ENCODE results near the gene ANAPC1. TPM values are rescaled to one million over a fixed set of nuclear protein-coding genes. Genes with fewer than 3 reads are reported as not detected.
A peak's percentile ranks its signal among the peaks of the same experiment; 100 is the strongest.
"Not testable (repeated sequence)": the region's sequence is repeated elsewhere in the genome, so short reads cannot be mapped to it uniquely, and the experiment has no call there.

The ANAPC1 gene
- total RNA-seq, 6 donors from 2014 or later = 26.8 to 47.1 (median 36.4) TPM

DNA sequence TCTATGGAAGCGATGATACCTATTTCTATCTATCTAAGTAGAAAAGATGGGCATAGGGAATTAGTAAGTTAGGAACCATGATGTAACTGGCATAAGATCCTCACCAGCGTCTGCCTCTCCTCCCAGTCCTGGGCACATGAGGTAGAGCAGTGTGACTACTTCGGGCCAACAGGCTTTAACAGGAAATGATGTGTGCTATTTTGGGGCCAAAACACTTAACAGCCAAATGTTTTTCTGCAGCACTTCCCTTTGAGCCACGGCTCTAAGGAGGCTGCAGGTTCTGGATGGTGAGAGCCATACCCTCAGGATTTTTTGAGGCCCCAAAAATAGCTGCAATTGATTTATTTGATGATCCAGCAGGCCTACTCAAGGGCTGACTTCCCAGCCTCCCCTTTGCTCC is 116.9 kb downstream of the ANAPC1 start:
- H3K27me3 ChIP-seq; DNase-seq; H3K27ac ChIP-seq; H3K4me3 ChIP-seq; H3K9me3 ChIP-seq; ATAC-seq (ENCODE audit: low FRiP score in 2 of 2); H3K4me1 ChIP-seq; H3K36me3 ChIP-seq: not testable (repeated sequence)
- 40 to 42% methylated on average over 1 to 2 of the region's 4 CpGs for whole genome bisulfite sequencing, 2 donors

DNA sequence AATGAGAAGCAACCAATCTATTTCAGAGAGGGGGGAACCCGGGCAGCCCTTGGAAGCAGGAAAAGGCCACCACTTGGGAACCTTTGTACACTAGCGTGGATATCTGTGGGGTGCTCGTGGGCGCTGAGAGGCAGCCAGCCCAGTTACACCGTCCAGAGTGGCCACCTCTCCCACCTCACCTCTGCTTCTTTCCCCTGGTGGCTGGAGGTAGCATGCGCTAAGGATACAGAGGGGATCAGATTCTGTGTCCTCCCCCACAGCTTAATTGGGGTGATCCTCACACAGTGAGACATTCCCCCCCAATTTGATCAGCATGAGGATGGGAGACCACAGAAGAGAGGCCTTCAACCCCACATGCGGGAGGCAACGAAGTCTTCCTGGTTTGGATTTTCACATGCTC is 117.7 kb downstream of the ANAPC1 start:
- H3K4me1 ChIP-seq, H3K27me3 ChIP-seq, H3K36me3 ChIP-seq, DNase-seq, H3K27ac ChIP-seq, H3K9me3 ChIP-seq, H3K4me3 ChIP-seq: not testable (repeated sequence)
- WGBS, 2 donors = no CpG with 5 or more reads among the region's 8 CpGs
- peak; percentile 8 to 40 for ATAC-seq (ENCODE audit: low FRiP score in 2 of 2)

DNA sequence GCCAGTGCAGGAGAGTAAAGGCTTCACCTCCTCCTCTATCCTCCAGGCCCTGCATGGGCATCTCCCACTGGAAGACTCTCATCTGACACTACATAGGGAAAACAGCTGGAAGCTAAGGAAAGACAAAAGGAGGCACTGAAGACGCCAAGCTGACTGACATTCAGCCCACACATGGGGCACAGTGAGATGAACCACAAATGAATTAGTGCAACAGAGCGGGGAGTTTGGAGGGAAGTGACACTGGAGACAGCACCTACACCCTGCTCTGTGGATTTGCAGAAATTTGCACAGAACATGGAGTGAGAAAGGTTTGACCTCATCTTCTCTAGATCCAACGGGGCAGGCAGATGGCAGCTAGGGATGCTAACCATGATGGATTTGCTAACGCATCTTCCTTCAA is 119.8 kb downstream of the ANAPC1 start:
- WGBS, 2 donors = 95 to 100% methylated on average over 4 of the region's 4 CpGs
- DNase-seq; ATAC-seq (ENCODE audit: low FRiP score in 2 of 2); H3K27me3 ChIP-seq; H3K27ac ChIP-seq; H3K9me3 ChIP-seq; H3K36me3 ChIP-seq; H3K4me1 ChIP-seq; H3K4me3 ChIP-seq: not testable (repeated sequence)

DNA sequence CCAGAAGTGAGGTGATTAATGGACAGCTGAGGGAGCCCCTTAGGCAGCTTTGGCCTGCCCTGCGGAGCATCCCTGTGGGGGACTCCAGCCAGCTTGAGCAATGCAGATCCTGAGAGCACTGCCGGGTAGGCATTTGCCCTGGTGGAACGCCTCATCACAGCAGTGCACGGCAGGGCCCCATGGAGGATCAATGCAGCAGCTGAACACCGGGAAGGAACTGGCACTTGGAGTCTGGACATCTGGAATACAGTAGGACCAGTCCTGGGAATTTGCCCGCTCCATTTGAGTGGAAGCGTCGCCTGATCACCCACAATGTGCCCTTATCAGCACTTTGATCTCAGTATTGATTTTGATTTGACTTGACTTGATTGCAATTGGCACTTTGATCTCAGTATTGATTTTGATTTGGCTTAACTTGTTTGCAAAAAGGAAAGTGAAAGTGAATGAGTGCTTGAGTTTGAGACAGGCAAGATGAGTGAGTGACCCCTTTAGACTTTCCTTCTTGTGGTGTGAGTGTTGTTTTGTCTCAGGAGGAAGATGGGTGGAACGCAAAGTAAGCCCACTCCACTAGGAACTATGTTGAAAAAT is 123.2 kb downstream of the ANAPC1 start:
- H3K9me3 ChIP-seq; H3K4me1 ChIP-seq; H3K36me3 ChIP-seq; H3K27ac ChIP-seq; ATAC-seq (ENCODE audit: low FRiP score in 2 of 2); H3K27me3 ChIP-seq; H3K4me3 ChIP-seq: not testable (repeated sequence)
- WGBS, 2 donors = 96 to 100% methylated on average over 3 to 5 of the region's 9 CpGs
- DNase-seq = peak in 1 of 2 donors; percentile 22

DNA sequence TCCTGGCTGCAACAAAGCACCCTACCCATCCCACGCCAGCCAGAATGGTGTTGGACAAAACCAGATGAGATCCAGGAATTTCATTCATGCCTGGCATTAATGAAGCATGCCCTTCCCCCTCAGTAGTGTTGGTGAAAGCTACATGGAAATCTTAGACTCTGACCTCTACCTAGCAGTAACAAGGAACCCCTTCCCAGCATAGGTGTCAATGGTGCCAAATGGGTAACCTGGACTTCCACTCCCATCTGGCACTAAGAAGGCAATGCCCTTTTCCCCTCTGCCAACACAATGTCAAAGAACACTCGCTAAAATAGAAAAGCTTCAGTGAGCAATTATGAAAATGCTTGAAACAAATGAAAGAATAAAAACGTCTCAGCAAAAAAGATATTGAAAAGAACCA is 131.5 kb downstream of the ANAPC1 start:
- not testable (repeated sequence) for H3K9me3 ChIP-seq; H3K27ac ChIP-seq; DNase-seq; ATAC-seq (ENCODE audit: low FRiP score in 2 of 2); H3K4me3 ChIP-seq; H3K4me1 ChIP-seq; H3K27me3 ChIP-seq; H3K36me3 ChIP-seq
- WGBS, 2 donors = 78 to 86% methylated on average over 1 to 2 of the region's 3 CpGs

DNA sequence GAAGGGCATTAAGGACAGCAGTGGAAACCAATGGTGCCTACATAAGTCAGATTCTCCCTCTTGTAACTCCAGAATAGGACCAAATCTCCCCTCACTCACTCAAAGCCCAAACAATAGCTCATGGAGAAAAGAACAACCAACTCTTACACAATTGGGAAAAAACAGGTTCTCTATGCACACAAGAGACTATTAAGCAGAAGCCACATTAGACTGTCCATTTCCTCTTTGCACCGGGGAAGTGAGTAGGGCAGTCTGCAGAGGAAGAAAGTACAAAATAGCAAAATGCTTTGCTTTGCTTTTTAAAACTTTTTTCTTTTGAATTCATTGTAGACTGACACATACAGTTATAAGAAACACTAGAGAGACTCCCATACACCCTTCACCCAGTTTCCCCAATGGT is 133.4 kb downstream of the ANAPC1 start:
- ATAC-seq (ENCODE audit: low FRiP score in 2 of 2); H3K36me3 ChIP-seq; H3K4me3 ChIP-seq; H3K4me1 ChIP-seq; H3K27me3 ChIP-seq; H3K9me3 ChIP-seq; DNase-seq; H3K27ac ChIP-seq: not testable (repeated sequence)
- WGBS, 2 donors = 50 to 70% methylated on average over 1 of the region's 1 CpG

DNA sequence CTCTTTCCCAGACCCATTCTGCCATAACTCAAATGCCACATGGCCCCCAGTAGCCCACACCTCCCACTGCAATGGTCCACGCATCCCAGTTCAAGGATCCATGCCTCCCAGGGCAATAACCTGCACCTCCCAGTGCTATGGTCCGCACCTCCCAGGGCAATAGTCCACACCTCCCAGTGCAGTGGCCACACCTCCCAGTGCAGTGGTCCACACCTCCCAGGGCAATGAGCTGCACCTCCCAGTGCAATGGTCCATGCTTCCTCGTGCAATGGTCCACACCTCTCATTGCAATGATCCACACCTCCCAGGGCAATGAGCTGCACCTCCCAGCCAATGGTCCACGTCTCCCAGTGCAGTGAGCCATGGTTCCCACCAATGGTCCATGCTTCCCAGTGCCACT is 135.6 kb downstream of the ANAPC1 start:
- not testable (repeated sequence) for H3K9me3 ChIP-seq, DNase-seq, H3K36me3 ChIP-seq, H3K4me1 ChIP-seq, H3K27ac ChIP-seq, H3K27me3 ChIP-seq, H3K4me3 ChIP-seq
- ATAC-seq (ENCODE audit: low FRiP score in 2 of 2) = peak in 1 of 2 donors; percentile 22
- 94% methylated on average over 2 of the region's 4 CpGs for WGBS, 2 donors

DNA sequence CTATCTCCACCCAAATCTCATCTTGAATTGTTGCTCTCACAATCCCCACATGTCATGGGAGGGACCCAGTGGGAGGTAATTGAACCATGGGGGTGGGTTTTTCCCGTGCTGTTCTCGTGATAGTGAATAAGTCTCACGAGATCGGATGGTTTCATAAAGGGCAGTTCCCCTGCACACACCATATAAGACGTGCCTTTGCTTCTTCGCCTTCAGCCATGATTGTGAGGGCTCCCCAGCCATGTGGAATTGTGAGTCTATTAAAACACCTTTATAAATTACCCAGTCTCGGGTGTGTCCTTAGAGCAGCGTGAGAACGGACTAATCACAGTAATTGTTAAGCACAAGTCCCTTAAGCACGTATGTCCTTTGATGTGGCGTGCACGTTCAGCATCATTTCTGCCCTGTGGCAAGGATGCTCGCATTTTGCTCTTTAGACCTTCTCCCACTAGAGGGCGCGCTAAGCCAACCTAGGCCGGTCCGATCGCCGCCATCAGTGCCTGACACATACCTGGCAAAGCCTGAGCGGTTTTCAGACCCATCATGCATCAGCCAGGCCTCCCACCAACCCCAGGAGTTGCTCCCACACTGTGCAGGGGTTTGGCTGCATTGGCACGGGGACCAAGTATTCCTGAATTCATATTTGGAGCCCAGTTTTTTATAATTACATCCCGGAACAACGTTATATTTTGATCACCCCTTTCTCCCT is 136.4 kb downstream of the ANAPC1 start:
- 48 to 68% methylated on average over 3 to 4 of the region's 23 CpGs for WGBS, 2 donors
- not testable (repeated sequence) for H3K9me3 ChIP-seq, H3K4me1 ChIP-seq, H3K4me3 ChIP-seq, H3K27ac ChIP-seq, H3K36me3 ChIP-seq, H3K27me3 ChIP-seq
- ATAC-seq (ENCODE audit: low FRiP score in 2 of 2) = peak; percentile 86 to 88
- DNase-seq = peak in 1 of 2 donors; percentile 53
- TF ChIP-seq, protein P1, sequence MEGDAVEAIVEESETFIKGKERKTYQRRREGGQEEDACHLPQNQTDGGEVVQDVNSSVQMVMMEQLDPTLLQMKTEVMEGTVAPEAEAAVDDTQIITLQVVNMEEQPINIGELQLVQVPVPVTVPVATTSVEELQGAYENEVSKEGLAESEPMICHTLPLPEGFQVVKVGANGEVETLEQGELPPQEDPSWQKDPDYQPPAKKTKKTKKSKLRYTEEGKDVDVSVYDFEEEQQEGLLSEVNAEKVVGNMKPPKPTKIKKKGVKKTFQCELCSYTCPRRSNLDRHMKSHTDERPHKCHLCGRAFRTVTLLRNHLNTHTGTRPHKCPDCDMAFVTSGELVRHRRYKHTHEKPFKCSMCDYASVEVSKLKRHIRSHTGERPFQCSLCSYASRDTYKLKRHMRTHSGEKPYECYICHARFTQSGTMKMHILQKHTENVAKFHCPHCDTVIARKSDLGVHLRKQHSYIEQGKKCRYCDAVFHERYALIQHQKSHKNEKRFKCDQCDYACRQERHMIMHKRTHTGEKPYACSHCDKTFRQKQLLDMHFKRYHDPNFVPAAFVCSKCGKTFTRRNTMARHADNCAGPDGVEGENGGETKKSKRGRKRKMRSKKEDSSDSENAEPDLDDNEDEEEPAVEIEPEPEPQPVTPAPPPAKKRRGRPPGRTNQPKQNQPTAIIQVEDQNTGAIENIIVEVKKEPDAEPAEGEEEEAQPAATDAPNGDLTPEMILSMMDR (IDR thresholded peaks at IDR 0.05) = peak in 4 of 6 experiments; percentile 21 to 60 (median 32)

DNA sequence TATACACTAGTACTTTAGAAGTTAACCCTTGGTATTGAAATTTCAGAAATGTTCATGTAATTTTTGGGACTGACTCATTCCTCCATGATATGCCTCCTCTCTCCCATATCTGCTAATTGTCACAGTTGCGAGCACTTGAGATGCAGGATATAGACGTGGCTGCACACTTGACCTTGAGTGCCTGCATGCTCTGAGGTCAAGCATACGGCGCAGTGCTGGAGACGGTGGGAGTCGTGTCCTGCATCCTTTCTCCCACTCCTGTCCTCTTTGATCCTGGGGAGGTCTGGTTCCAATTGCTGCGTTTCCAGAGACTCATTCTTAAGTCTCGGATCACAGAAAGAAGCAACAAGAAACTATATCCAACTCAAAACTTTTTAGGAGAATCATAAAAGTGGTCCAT is 139.2 kb downstream of the ANAPC1 start:
- 65 to 73% methylated on average over 8 of the region's 8 CpGs for WGBS, 2 donors
- not testable (repeated sequence) for ATAC-seq (ENCODE audit: low FRiP score in 2 of 2); DNase-seq

DNA sequence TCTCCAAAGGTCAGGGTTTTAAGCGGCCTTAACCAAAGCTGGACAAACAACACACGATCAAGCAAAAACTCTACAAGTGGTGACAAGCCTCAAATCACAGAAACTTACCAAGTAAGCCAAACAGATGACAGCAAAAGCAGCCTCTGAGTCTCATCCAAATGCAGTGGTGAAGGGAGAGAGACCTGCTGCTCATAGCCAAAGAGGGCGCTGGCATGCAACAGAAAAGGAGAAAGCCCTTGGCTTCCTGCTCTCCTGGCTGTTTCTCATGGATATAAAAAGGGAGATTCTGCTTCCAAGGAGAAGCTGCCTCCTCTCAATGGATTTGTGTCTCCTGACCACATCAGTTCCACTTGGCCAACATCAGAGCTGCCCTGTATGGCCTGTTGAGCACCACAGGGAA is 142.5 kb downstream of the ANAPC1 start:
- H3K36me3 ChIP-seq; H3K27me3 ChIP-seq; H3K4me1 ChIP-seq; DNase-seq; H3K27ac ChIP-seq; ATAC-seq (ENCODE audit: low FRiP score in 2 of 2); H3K9me3 ChIP-seq; H3K4me3 ChIP-seq: not testable (repeated sequence)
- 60 to 78% methylated on average over 2 of the region's 3 CpGs for WGBS, 2 donors

More for the DNA sequence above, 139.2 kb downstream of the ANAPC1 start:
- H3K4me1 ChIP-seq, H3K36me3 ChIP-seq, H3K27me3 ChIP-seq, H3K27ac ChIP-seq, H3K9me3 ChIP-seq, H3K4me3 ChIP-seq: not testable (repeated sequence)
